Mononuclear cell (primary cell): ENCODE data around the gene SLAMF6. TPM values are rescaled to one million over a fixed set of nuclear protein-coding genes. Genes with fewer than 3 reads are reported as not detected.

Experiments used
- H3K27me3 ChIP-seq: 2 replicates; pipeline ENCODE4 v1.6.0; 2011; ENCODE audit warnings: low read length, control low read depth; ENCODE audit not compliant: insufficient read depth
- H3K4me1 ChIP-seq: 2 replicates; pipeline ENCODE4 v1.5.1; 2011; ENCODE audit warnings: mild to moderate bottlenecking, low read length, control low read depth; ENCODE audit not compliant: insufficient read depth
- H3K4me3 ChIP-seq: 2 replicates; pipeline ENCODE4 v1.5.1; 2011; ENCODE audit warnings: mild to moderate bottlenecking, low read length, moderate library complexity
- H3K9me3 ChIP-seq: 2 replicates; pipeline ENCODE4 v1.5.1; 2011; ENCODE audit warnings: low read depth, mild to moderate bottlenecking, control low read depth, low read length
- total RNA-seq: library from RNA; depleted of rRNA; stranded (reverse); fragments of >200 nt; gene quantifications from one replicate; pipeline ENCODE4 v1.2.3, GENCODE V29; 2012

The SLAMF6 gene
- total RNA-seq, 1 donor: 8.2 TPM

DNA sequence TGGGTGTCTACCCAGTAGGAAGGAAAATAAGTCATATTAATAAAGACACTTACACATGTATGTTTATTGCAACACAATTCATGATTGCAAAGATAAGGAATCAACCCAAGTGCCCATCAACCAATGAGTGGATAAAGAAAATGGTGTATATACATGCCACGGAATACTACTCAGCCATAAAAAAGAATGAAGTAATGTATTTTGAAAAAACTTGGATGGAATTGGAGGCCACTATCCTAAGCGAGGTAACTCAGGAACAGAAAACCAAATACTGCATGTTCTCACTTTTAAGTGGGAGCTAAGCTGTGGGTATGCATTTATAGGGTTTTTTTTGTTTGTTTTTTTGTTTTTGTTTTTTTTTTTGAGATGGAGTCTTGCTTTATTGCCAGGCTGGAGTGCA lies 73.6 kb downstream of the SLAMF6 start:
- no peaks in the 10 kb centered on the region for H3K27me3 ChIP-seq
- H3K4me3 ChIP-seq: no peak overlapping the region
- H3K9me3 ChIP-seq: no peaks in the 10 kb centered on the region
- H3K4me1 ChIP-seq: peaks cover 13% of the 10 kb centered on the region

GRCh38 chr1:160446945-160447600 lies 76.0 kb downstream of the SLAMF6 start:
- Histone ChIP-seq H3K4me3 (no peak overlapping the region), H3K4me1 (peaks cover 14% of the 10 kb centered on the region), H3K27me3 (no peaks in the 10 kb centered on the region), H3K9me3 (no peaks in the 10 kb centered on the region)

GRCh38 chr1:160439718-160440117 lies 83.3 kb downstream of the SLAMF6 start:
- no peaks in the 10 kb centered on the region for H3K9me3 ChIP-seq
- peaks cover 26% of the 10 kb centered on the region for H3K4me1 ChIP-seq
- no peak overlapping the region for H3K4me3 ChIP-seq
- H3K27me3 ChIP-seq: no peaks in the 10 kb centered on the region

GRCh38 chr1:160438935-160439334 lies 84.1 kb downstream of the SLAMF6 start:
- H3K4me3 ChIP-seq: no peak overlapping the region
- no peaks in the 10 kb centered on the region for H3K9me3 ChIP-seq
- H3K27me3 ChIP-seq: no peaks in the 10 kb centered on the region
- peaks cover 26% of the 10 kb centered on the region for H3K4me1 ChIP-seq

GRCh38 chr1:160438317-160438918 lies 84.6 kb downstream of the SLAMF6 start:
- H3K9me3 ChIP-seq: no peaks in the 10 kb centered on the region
- H3K4me3 ChIP-seq: no peak overlapping the region
- peaks cover 24% of the 10 kb centered on the region for H3K4me1 ChIP-seq
- H3K27me3 ChIP-seq: no peaks in the 10 kb centered on the region

- Histone ChIP-seq H3K4me3 (no peak overlapping the region), H3K27me3 (no peaks in the 10 kb centered on the region), H3K4me1 (peaks cover 29% of the 10 kb centered on the region), H3K9me3 (no peaks in the 10 kb centered on the region)
These were observed 85.4 kb downstream of the SLAMF6 start for GRCh38 chr1:160437432-160438316.

- Histone ChIP-seq H3K4me3 (no peak overlapping the region), H3K4me1 (peaks cover 36% of the 10 kb centered on the region), H3K27me3 (no peaks in the 10 kb centered on the region), H3K9me3 (no peaks in the 10 kb centered on the region)
These were observed 86.1 kb downstream of the SLAMF6 start for GRCh38 chr1:160436966-160437365.

Other genes with a start within 250 kb of the SLAMF6 start
- 36.2 TPM for gene PEX19, start 238.1 kb downstream of the SLAMF6 start, total RNA-seq
- 89.4 TPM for gene COPA, start 180.0 kb downstream of the SLAMF6 start, total RNA-seq
- gene NCSTN, start 179.9 kb downstream of the SLAMF6 start, total RNA-seq: 54.5 TPM
- gene NHLH1, start 156.2 kb downstream of the SLAMF6 start, total RNA-seq: not detected
- under 0.01 TPM for gene VANGL2, start 122.7 kb downstream of the SLAMF6 start, total RNA-seq
- gene CD84, start 56.2 kb upstream of the SLAMF6 start, total RNA-seq: 33.4 TPM
- 30.0 TPM for gene SLAMF1, start 123.8 kb upstream of the SLAMF6 start, total RNA-seq
- gene CD48, start 188.6 kb upstream of the SLAMF6 start, total RNA-seq: 996 TPM
- gene SLAMF7, start 216.0 kb upstream of the SLAMF6 start, total RNA-seq: 12.9 TPM